GM19468 (cell line): Measurements from ENCODE around the gene ROR2.
"Not testable (repeated sequence)": the region's sequence is repeated elsewhere in the genome, so short reads cannot be mapped to it uniquely, and the experiment has no call there.

Source experiments
- ATAC-seq: cut with Tn5 transposase; IDR thresholded peaks from one replicate; pipeline ENCODE4 v1.9.1; 2021; ENCODE audit warnings: mild to moderate bottlenecking, moderate library complexity, moderate number of reproducible peaks; ENCODE audit not compliant: unreplicated experiment; ENCODE audit errors: extremely low read depth

Gene ROR2

GRCh38 chr9:91564081-91564670 lies 385.9 kb downstream of the ROR2 start:
- no peak for ATAC-seq

- no peak for ATAC-seq
These were observed 387.6 kb downstream of the ROR2 start for GRCh38 chr9:91562416-91562815.

- ATAC-seq, result no peak
These were observed 389.7 kb downstream of the ROR2 start for GRCh38 chr9:91560301-91560700.

DNA sequence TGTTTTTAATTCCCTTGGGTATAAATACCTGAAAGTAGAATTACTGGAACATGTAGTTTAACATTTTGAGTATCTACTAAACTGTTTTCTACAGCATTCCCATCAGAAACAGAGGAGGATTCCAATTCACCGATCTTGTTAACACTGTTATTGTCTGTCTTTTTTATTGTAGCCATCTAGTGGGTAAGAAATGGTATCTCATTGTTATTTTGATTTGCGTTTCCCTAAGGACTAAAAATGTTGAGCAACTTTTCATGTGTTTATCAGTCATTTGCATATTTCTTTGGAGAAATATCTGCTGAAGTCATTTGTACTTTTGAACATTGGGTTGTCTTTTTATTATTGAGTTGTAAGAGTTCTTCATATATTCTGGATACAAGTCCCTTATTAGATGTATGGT lies 391.1 kb downstream of the ROR2 start:
- no peak for ATAC-seq

DNA sequence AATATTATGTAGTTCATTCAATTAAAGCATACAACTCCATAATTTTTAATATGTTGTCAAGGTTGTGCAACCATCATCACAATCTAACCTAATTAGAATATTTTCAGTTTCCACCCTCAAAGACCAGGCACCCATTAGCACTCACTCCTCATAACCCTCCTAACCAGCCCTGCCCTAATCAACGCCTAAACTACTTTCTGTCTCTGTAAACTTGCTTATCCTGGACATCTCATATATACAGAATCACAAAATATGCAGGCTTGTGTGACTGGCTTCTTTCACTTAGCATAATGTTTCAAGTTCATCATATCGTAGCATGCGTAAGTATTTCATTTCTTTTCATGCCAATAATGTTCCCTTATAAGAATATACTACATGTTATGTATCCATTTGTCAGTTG lies 391.6 kb downstream of the ROR2 start:
- no peak for ATAC-seq

GRCh38 chr9:91557327-91557726 lies 392.7 kb downstream of the ROR2 start:
- ATAC-seq, result no peak

- ATAC-seq, result no peak
These were observed 394.9 kb downstream of the ROR2 start for GRCh38 chr9:91555132-91555531.

- ATAC-seq, result no peak
These were observed 400.9 kb downstream of the ROR2 start for GRCh38 chr9:91549177-91549576.

DNA sequence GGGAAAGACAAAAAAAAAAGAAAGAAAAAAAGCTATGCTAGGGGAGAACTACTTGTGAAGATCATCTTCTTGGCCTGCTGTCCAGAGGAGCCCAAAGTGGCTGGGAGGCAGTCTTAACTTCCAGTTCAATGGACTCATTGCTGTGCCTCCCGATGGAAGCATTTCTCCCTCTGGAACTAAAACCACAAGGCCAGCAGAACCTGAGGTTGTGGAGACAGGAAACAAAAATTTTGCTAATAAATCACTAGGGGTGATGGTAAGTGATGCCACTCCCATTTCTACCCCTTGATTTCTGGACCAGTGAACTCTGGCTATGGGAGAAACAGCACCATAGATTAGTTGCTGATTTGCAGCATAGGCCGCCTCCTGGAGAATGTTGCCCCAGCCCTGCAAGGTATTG lies 402.9 kb downstream of the ROR2 start:
- ATAC-seq, result no peak

DNA sequence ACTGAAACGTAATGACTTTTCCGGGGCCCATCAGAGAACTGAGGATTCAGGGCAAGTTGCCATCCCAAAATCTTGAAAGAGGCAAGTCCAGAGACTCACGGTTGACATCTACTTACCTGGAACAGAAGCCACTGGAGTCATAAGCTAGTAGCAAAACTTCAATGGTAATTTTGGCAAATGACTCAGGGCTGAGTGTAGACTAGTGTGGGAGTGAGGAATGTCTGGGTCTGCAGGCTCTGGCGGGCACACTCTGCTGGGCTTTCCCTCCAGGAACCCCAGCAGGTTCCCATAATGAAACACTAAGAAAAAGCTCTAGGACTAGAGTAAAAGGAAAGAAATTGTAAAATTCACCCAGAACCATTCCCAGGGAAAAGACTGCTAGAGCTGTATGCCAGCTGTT lies 403.5 kb downstream of the ROR2 start:
- no peak for ATAC-seq

- no peak for ATAC-seq
These were observed 408.3 kb downstream of the ROR2 start for GRCh38 chr9:91541734-91542133.

- not testable (repeated sequence) for ATAC-seq
These were observed 409.5 kb downstream of the ROR2 start for GRCh38 chr9:91540506-91540905.

- no peak for ATAC-seq
These were observed 413.8 kb downstream of the ROR2 start for GRCh38 chr9:91536211-91536691.

- ATAC-seq, result no peak
These were observed 415.7 kb downstream of the ROR2 start for GRCh38 chr9:91534374-91534773.

- ATAC-seq, result no peak
These were observed 416.6 kb downstream of the ROR2 start for GRCh38 chr9:91533382-91533781.

DNA sequence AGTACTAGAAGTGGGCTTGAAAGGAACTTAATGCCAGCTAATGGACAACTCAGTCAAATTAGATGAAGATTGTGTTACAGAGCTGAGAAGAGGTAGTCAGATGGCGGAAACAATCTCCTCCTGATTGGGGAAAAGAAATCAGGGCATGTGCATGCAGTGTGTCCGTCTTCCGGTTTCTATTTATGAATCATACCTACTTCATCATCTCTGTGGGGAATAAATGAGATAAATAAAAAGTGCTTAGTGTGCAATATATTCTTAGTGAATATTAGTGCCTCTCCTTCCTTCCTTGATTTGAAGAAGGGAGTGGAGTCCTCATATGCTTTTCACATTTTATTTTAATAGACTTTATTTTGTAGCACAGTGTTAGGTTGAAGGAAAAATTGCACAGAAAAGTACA lies 417.7 kb downstream of the ROR2 start:
- no peak for ATAC-seq

- ATAC-seq, result no peak
These were observed 419.2 kb downstream of the ROR2 start for GRCh38 chr9:91530829-91531228.

DNA sequence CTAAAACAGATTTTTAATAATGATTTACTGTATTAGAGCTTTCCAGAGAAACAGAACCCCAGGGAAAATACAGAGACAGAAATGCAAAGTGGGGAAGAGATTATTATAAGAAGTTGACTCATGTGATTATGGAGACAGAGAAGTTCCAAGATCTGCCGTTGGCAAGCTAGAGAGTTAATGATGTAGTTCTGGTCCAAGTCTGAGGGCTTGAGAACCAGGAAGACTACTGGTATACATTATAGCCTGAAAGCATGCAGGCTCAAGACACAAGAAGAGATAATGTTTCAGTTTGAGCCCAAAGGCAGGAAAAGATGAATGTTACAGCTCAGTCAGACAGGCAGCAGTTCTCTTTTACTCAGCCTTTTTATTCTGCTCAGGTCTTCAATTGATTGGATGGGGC lies 427.5 kb downstream of the ROR2 start:
- no peak for ATAC-seq

DNA sequence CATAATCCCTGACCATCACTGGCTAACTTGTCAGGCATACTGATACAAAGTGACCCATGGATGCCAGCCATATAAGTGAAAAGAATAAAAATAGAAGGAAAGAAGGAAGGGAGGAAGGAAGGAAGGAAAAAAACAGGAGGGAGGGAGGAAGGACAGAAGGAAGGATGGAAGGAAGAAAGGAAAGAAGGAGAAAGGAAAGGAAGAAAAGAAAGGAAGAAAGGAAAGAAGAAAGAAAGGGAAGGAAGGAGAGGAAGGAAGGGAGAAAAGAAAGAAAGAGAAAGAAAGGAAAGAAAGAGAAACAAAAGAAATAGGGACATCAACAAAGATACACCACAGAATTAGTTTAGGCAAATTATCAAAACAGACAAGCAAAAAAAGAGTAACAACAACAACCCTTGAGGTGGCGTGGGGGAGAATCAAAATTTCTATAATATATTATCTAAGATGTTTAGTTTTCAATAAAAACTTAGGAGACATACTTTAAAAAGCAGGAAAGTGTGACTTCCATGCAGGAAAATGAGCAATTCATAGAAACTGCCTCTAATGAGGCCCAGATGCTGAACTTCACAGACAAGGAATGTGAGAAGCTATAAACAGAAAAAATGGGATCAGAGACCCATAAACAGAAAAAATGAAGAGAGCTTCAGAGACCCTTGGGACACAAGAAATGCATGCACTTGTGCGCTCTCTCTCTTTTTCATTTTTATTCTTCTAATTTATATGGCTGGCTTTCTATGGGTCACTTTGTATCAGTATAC lies 430.3 kb downstream of the ROR2 start:
- ATAC-seq, result no peak

GRCh38 chr9:91518462-91518861 lies 431.6 kb downstream of the ROR2 start:
- ATAC-seq, result no peak

DNA sequence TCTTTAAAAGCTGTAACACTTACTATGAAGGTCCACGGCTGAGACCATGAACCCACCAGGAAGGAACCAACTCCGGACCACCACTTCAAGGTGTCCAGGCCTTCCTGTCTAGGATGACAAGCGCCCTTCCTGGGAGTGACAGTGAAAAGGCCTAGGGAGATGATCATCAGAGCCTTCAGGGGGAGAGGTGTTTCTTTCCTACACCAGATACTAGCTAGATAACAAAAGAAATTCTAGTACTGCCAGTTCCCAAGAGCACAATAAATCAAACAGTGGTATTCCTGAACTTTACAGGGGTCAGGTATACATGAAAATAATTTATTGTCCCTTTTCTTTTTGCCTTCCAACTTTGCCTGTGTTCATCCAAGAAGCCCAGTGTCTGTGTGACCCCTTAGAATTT lies 432.2 kb downstream of the ROR2 start:
- no peak for ATAC-seq

GRCh38 chr9:91517332-91517731 lies 432.7 kb downstream of the ROR2 start:
- ATAC-seq, result not testable (repeated sequence)
